ENCODE results near the gene XRCC4. TPM values are rescaled to one million over a fixed set of nuclear protein-coding genes. Genes with fewer than 3 reads are reported as not detected.

The XRCC4 gene
- polyA plus RNA-seq, 1 donor from 2014 or later, result 22.9 TPM

DNA sequence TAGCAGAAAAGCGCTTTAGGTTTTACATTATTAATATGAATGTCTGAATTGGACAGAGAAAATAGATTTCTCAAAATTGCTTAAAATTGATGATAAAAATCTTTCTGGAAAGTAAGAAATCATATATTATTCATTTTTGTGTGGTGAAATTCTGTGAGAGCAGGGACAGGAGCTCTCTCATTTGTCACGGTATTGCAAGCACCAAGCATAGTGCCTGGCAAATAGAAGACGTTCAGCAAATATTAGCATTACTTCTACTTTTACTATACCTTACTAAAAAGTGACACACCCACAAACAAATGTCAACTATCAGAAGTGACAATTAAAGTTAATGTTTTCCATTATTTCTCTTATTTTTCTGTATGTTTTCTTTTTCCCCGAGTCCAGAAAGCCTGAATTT, 69.1 kb downstream of the XRCC4 start:
- Histone ChIP-seq H3K79me2 (replicated peaks; ENCODE audit: insufficient read depth, low read length) (no peaks in the 10 kb centered on the region), H3K9me3 (ENCODE audit: low read length) (no peaks in the 10 kb centered on the region), H3K4me3 (ENCODE audit: low read length) (no peak overlapping the region), H3K36me3 (ENCODE audit: insufficient read depth, low read length) (no peaks in the 10 kb centered on the region), H3K9ac (ENCODE audit: low read length) (no peak overlapping the region), H3K27ac (ENCODE audit: low read length) (no peak overlapping the region), H4K20me1 (ENCODE audit: insufficient read depth) (no peaks in the 10 kb centered on the region), H2AFZ (ENCODE audit: low read depth, low read length) (no peak overlapping the region), H3K9me2 (ENCODE audit: insufficient read depth, low read length) (no peaks in the 10 kb centered on the region), H3K27me3 (ENCODE audit: insufficient read depth, low read depth, low read length) (no peaks in the 10 kb centered on the region), H3K4me2 (ENCODE audit: low read length) (no peak overlapping the region), H3F3A (ENCODE audit: insufficient read depth, low read length, poor library complexity, severe bottlenecking) (no peaks in the 10 kb centered on the region)
- no peak for TF ChIP-seq TAF1 (IDR thresholded peaks at IDR 0.05; ENCODE audit: low read depth)
- TF ChIP-seq REST (IDR thresholded peaks at IDR 0.05; ENCODE audit: borderline replicate concordance), result no peak
- TF ChIP-seq EZH2 (IDR thresholded peaks at IDR 0.05; ENCODE audit: borderline replicate concordance, insufficient read depth, low read length, poor library complexity, severe bottlenecking), result no peak
- no peak for TF ChIP-seq POLR2AphosphoS5 (IDR thresholded peaks at IDR 0.05)
- no peak for TF ChIP-seq SMC3 (conservative IDR thresholded peaks at IDR 0.05; ENCODE audit: poor library complexity)
- TF ChIP-seq RAD21 (conservative IDR thresholded peaks at IDR 0.05), result no peak
- TF ChIP-seq CTCF (IDR thresholded peaks at IDR 0.05; ENCODE audit: poor library complexity, severe bottlenecking), result no peak

GRCh38 chr5:83147593-83147992, 70.2 kb downstream of the XRCC4 start:
- no peaks in the 10 kb centered on the region for H4K20me1 ChIP-seq (ENCODE audit: insufficient read depth)
- no peaks in the 10 kb centered on the region for H3F3A ChIP-seq (ENCODE audit: insufficient read depth, low read length, poor library complexity, severe bottlenecking)
- H3K27ac ChIP-seq (ENCODE audit: low read length), result no peak overlapping the region
- H3K79me2 ChIP-seq (replicated peaks; ENCODE audit: insufficient read depth, low read length), result no peaks in the 10 kb centered on the region
- H3K9me2 ChIP-seq (ENCODE audit: insufficient read depth, low read length), result no peaks in the 10 kb centered on the region
- no peak overlapping the region for H3K4me2 ChIP-seq (ENCODE audit: low read length)
- H3K9me3 ChIP-seq (ENCODE audit: low read length), result no peaks in the 10 kb centered on the region
- no peaks in the 10 kb centered on the region for H3K27me3 ChIP-seq (ENCODE audit: insufficient read depth, low read depth, low read length)
- H2AFZ ChIP-seq (ENCODE audit: low read depth, low read length), result no peak overlapping the region
- no peak overlapping the region for H3K9ac ChIP-seq (ENCODE audit: low read length)
- no peaks in the 10 kb centered on the region for H3K36me3 ChIP-seq (ENCODE audit: insufficient read depth, low read length)
- no peak overlapping the region for H3K4me3 ChIP-seq (ENCODE audit: low read length)
- TF ChIP-seq RAD21 (conservative IDR thresholded peaks at IDR 0.05), result no peak
- no peak for TF ChIP-seq SMC3 (conservative IDR thresholded peaks at IDR 0.05; ENCODE audit: poor library complexity)
- TF ChIP-seq MXI1 (conservative IDR thresholded peaks at IDR 0.05; ENCODE audit: poor library complexity, severe bottlenecking), result no peak
- no peak for TF ChIP-seq POLR2AphosphoS5 (IDR thresholded peaks at IDR 0.05)
- TF ChIP-seq REST (IDR thresholded peaks at IDR 0.05; ENCODE audit: borderline replicate concordance), result no peak
- no peak for TF ChIP-seq CTCF (IDR thresholded peaks at IDR 0.05; ENCODE audit: poor library complexity, severe bottlenecking)
- no peak for TF ChIP-seq TAF1 (IDR thresholded peaks at IDR 0.05; ENCODE audit: low read depth)
- TF ChIP-seq EP300 (conservative IDR thresholded peaks at IDR 0.05; ENCODE audit: poor library complexity, severe bottlenecking), result no peak
- TF ChIP-seq EZH2 (IDR thresholded peaks at IDR 0.05; ENCODE audit: borderline replicate concordance, insufficient read depth, low read length, poor library complexity, severe bottlenecking), result no peak
